ENCODE results near the gene RPL5. TPM values are rescaled to one million over a fixed set of nuclear protein-coding genes. Genes with fewer than 3 reads are reported as not detected.

The RPL5 gene
- total and polyA plus RNA-seq, 10 donors, result 725 to 3,739 (median 1,367) TPM

DNA sequence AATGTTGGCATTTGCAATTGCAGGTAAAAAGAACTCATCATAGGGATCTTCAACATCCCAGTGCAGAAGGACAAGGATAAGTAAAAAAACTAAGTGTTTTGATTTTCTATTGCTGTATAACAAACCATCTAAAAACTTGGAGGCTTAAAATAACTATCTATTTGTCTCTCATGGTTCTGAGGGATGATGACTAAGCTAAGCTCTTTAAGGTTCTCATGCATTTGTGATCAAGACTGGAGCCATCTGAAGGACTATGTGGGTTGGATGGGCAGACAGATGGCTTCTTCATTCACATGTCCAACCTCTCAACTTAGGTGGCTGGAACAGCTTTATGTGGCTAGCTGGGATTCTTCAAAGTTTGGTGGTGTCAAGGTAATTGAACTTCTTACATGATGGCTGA lies 51.5 kb downstream of the RPL5 start:
- Histone ChIP-seq H3K4me3 (no peak overlapping the region), H3K4me1 (peaks cover 10 to 37% (median 21%) of the 10 kb centered on the region in 6 donors), H3K27me3 (replicated peaks in 1 of 7) (no peaks in the 10 kb centered on the region), H3K36me3 (no peaks in the 10 kb centered on the region), H3K9me3 (no peaks in the 10 kb centered on the region), H3K27ac (peak overlapping the region in 5 of 8 donors; percentile 30 to 61 (median 42))
- TF ChIP-seq CTCF (IDR thresholded peaks at IDR 0.05 in 8 of 11, conservative IDR thresholded peaks at IDR 0.05 in 3 of 11) (no peak), POLR2A (IDR thresholded peaks at IDR 0.05) (no peak), POLR2AphosphoS5 (IDR thresholded peaks at IDR 0.05) (no peak)
- intact Hi-C loops (cut with DNase I; ENCODE audit: low total_unique reads), result no loop called here
- no peak for DNase-seq

DNA sequence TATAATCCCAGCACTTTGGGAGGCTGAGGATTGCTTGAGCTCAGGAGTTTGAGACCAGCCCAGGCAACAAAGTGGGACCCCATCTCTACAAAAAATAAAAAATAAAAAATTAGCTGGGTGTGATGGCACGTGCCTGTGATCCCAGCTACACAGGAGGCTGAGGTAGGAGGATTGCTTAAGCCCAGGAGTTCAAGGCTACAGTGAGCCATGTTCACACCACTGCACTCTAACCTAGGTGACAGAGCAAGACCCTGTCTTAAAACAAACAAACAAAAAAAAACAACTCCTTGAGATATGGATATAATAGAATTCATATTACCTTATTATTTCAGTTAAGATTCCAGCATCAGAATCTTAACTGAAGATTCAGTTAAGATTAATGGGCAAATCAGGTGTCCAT lies 52.4 kb downstream of the RPL5 start:
- intact Hi-C loops (cut with DNase I; ENCODE audit: low total_unique reads), result no loop called here
- peaks cover 10 to 29% (median 18%) of the 10 kb centered on the region in 6 donors for H3K4me1 ChIP-seq
- WGBS, 5 donors, result 85 to 91% (median 86%) methylated on average over 1 of the region's 1 CpG
- peaks cover 0 to 5% (median 2%) of the 10 kb centered on the region in 8 donors for H3K9me3 ChIP-seq
- TF ChIP-seq CTCF (IDR thresholded peaks at IDR 0.05 in 8 of 11, conservative IDR thresholded peaks at IDR 0.05 in 3 of 11), result no peak
- TF ChIP-seq POLR2A (IDR thresholded peaks at IDR 0.05), result no peak
- no peak for TF ChIP-seq POLR2AphosphoS5 (IDR thresholded peaks at IDR 0.05)
- no peak overlapping the region for H3K4me3 ChIP-seq
- no peak for DNase-seq
- peak overlapping the region in 1 of 8 donors; percentile 61 for H3K27ac ChIP-seq
- no peaks in the 10 kb centered on the region for H3K36me3 ChIP-seq
- no peaks in the 10 kb centered on the region for H3K27me3 ChIP-seq (replicated peaks in 1 of 7)

DNA sequence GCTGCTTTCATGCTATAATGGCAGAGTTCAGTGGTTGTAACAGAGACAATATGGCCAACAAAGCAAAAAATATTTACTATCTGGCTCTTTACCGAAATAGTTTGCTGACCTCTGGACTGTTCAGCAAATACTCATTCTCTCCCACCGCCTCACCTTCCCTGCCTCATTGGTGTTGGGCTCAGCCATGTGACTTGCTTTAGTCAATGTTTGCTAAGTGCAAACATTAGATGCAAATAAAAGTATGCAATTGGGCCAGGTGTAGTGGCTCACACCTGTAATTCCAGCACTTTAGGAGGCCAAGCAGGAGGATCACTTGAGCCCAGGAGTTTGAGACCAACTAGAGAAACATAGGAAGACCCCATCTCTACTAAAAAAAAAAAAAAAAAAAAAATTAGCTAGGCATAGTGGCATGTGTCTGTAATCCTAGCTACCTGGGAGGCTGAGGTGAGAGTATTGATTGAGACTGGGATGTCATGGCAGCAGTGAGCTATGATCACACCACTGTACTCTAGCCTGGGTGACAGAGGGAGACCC lies 55.1 kb downstream of the RPL5 start:
- no peak for DNase-seq
- Histone ChIP-seq H3K4me1 (peaks cover 10 to 23% (median 16%) of the 10 kb centered on the region in 6 donors), H3K27ac (no peak overlapping the region), H3K4me3 (no peak overlapping the region), H3K27me3 (replicated peaks in 1 of 7) (no peaks in the 10 kb centered on the region), H3K36me3 (no peaks in the 10 kb centered on the region), H3K9me3 (peaks cover 0 to 16% (median 9%) of the 10 kb centered on the region in 8 donors)
- WGBS, 5 donors, result 95 to 100% (median 97%) methylated on average over 2 of the region's 2 CpGs
- TF ChIP-seq POLR2AphosphoS5 (IDR thresholded peaks at IDR 0.05), result no peak
- no peak for TF ChIP-seq POLR2A (IDR thresholded peaks at IDR 0.05)
- TF ChIP-seq CTCF (IDR thresholded peaks at IDR 0.05 in 8 of 11, conservative IDR thresholded peaks at IDR 0.05 in 3 of 11), result no peak
- intact Hi-C loops (cut with DNase I; ENCODE audit: low total_unique reads), result no loop called here

- no peaks in the 10 kb centered on the region for H3K27me3 ChIP-seq (replicated peaks in 1 of 7)
- no peak overlapping the region for H3K4me3 ChIP-seq
- H3K36me3 ChIP-seq, result no peaks in the 10 kb centered on the region
- H3K27ac ChIP-seq, result no peak overlapping the region
- H3K4me1 ChIP-seq, result peaks cover 9 to 18% (median 14%) of the 10 kb centered on the region in 6 donors
- 92 to 99% (median 95%) methylated on average over 2 of the region's 2 CpGs for WGBS, 5 donors
- no peak for DNase-seq
- TF ChIP-seq POLR2AphosphoS5 (IDR thresholded peaks at IDR 0.05) (no peak), POLR2A (IDR thresholded peaks at IDR 0.05) (no peak), CTCF (IDR thresholded peaks at IDR 0.05 in 8 of 11, conservative IDR thresholded peaks at IDR 0.05 in 3 of 11) (no peak)
- intact Hi-C loops (cut with DNase I; ENCODE audit: low total_unique reads), result no loop called here
- peaks cover 0 to 19% (median 9%) of the 10 kb centered on the region in 8 donors for H3K9me3 ChIP-seq
These were observed 55.6 kb downstream of the RPL5 start for GRCh38 chr1:92887465-92887864.

Small RNAs within 50 kb of the gene (small RNA-seq; reads per million reads assigned to genes)
- gene RF00432 (0 reads per million in 4 donors), gene SNORA66 (11.8 to 48.1 (median 25.1) reads per million in 4 donors), gene SNORD21 (0 reads per million in 4 donors)

Other genes starting within 250 kb of the RPL5 start
- 10 to 100 TPM; 18.2 to 38.3 (median 27.2) TPM for gene EVI5, start 46.9 kb upstream of the RPL5 start, total RNA-seq
- 1 to 10 TPM; 1.7 to 3.6 (median 2.0) TPM for gene EVI5, start 46.9 kb upstream of the RPL5 start, polyA plus RNA-seq
- 10 to 100 TPM in 3 of 7 donors, 1 to 10 TPM in 4; 9.3 to 15.7 (median 10.0) TPM for gene DIPK1A, start 129.4 kb downstream of the RPL5 start, total RNA-seq
- 1 to 10 TPM; 5.4 to 7.6 (median 6.9) TPM for gene DIPK1A, start 129.4 kb downstream of the RPL5 start, polyA plus RNA-seq
- 10 to 100 TPM; 25.1 to 50.5 (median 41.7) TPM for gene MTF2, start 247.2 kb downstream of the RPL5 start, total RNA-seq
- gene MTF2, start 247.2 kb downstream of the RPL5 start, polyA plus RNA-seq, result 10 to 100 TPM; 16.4 to 19.1 (median 17.4) TPM

Measured in spleen (tissue), 11 donors.